GM12878 (cell line): Measurements from ENCODE around the gene NUDCD3. TPM values are rescaled to one million over a fixed set of nuclear protein-coding genes. Genes with fewer than 3 reads are reported as not detected.

Source experiments
- ATAC-seq: fragments of 200-7000 bp; cut with Tn5 transposase; 3 replicates; pipeline ENCODE4 v1.9.1; 2020; ENCODE audit warnings: mild to moderate bottlenecking, moderate library complexity
- BruUV-seq: library from RNA; stranded (reverse); fragments of 400-500 nt; replicated peaks from 2 replicates; lab custom pipeline; 2021; lab: Mats Ljungman, UMichigan
- CTCF ChIA-PET: fragments of 300-600 bp; sonication (Branson Sonifier 250); formaldehyde crosslinking; extraction: SDS; loops from one replicate; lab custom pipeline; 2021; ENCODE audit warnings: inconsistent platforms; lab: Yijun Ruan, JAX
- POLR2A ChIA-PET: fragments of 350-600 bp; formaldehyde crosslinking; extraction: SDS; loops from one replicate; lab custom pipeline; 2021; ENCODE audit warnings: inconsistent platforms; lab: Charles Lee
- RAD21 ChIA-PET: fragments of 300-600 bp; sonication (Branson Sonifier 250); formaldehyde crosslinking; loops from one replicate; lab custom pipeline; 2023; ENCODE audit warnings: antibody characterized with exemption; ENCODE audit not compliant: unreplicated experiment; lab: Charles Lee
- SMC1A ChIA-PET: fragments of 300-600 bp; sonication (Branson Sonifier 250); formaldehyde crosslinking; loops from one replicate; lab custom pipeline; 2023; ENCODE audit not compliant: unreplicated experiment, uncharacterized antibody; lab: Charles Lee
- DNase-seq: peaks from one replicate; pipeline ENCODE4 v3.0.0-alpha.2; 2011; ENCODE audit warnings: low read depth, low spot score
- FAIRE-seq: peaks from 3 replicates; lab custom pipeline; 2011; peaks lifted over from hg19 to GRCh38; lab: Jason Lieb, UNC
- H2AFZ ChIP-seq: 2 replicates; pipeline ENCODE4 v1.6.0; 2011; ENCODE audit warnings: low read depth, low read length, control low read depth; ENCODE audit not compliant: control insufficient read depth
- H3K27ac ChIP-seq: 2 replicates; pipeline ENCODE4 v1.5.1; 2011; ENCODE audit warnings: control low read depth; ENCODE audit not compliant: control insufficient read depth, insufficient read depth
- H3K27me3 ChIP-seq, 2 experiments: replicated peaks in 1 of 2; 2 replicates each; pipeline versions ENCODE4 v1.6.0 to v1.6.1; 2011; ENCODE audit warnings: low read length in 1 of 2; ENCODE audit not compliant: control insufficient read depth in 2 of 2, insufficient read depth in 2 of 2
- H3K36me3 ChIP-seq, 2 experiments: 2 replicates each; pipeline ENCODE4 v1.5.1; 2011; ENCODE audit warnings: low read length in 1 of 2; ENCODE audit not compliant: control insufficient read depth in 2 of 2, insufficient read depth in 2 of 2
- H3K4me1 ChIP-seq: 2 replicates; pipeline ENCODE4 v1.6.1; 2011; ENCODE audit warnings: mild to moderate bottlenecking, low read length, moderate library complexity, mixed read lengths; ENCODE audit not compliant: control insufficient read depth, insufficient read depth
- H3K4me2 ChIP-seq: 2 replicates; pipeline ENCODE4 v1.6.0; 2011; ENCODE audit warnings: control low read depth; ENCODE audit not compliant: control insufficient read depth, insufficient read depth
- H3K4me3 ChIP-seq: fragments of 200-600 bp; sonication (generic); 2 replicates; pipeline ENCODE4 v1.5.1; 2016
- H3K79me2 ChIP-seq: 2 replicates; pipeline ENCODE4 v1.6.0; 2011; ENCODE audit warnings: low read length; ENCODE audit not compliant: control insufficient read depth, insufficient read depth
- H3K9ac ChIP-seq: 2 replicates; pipeline ENCODE4 v1.8.0; 2011; ENCODE audit warnings: low read length, control low read depth, mixed read lengths; ENCODE audit not compliant: control insufficient read depth, insufficient read depth
- H3K9me3 ChIP-seq: replicated peaks from 3 replicates; pipeline ENCODE4 v1.5.1; 2011; ENCODE audit warnings: mild to moderate bottlenecking, low read length; ENCODE audit not compliant: control insufficient read depth, insufficient read depth
- H4K20me1 ChIP-seq: 2 replicates; pipeline ENCODE4 v1.6.0; 2011; ENCODE audit not compliant: control insufficient read depth, insufficient read depth
- ASH2L ChIP-seq: fragments of 300-600, 200-600 bp; sonication (generic); IDR thresholded peaks from 2 replicates; pipeline ENCODE4 v1.6.1; 2017; ENCODE audit warnings: low read depth, mild to moderate bottlenecking, borderline replicate concordance
- ATF7 ChIP-seq: fragments of 450-650 bp; IDR thresholded peaks from 2 replicates; pipeline ENCODE4 v1.6.1; 2016; ENCODE audit warnings: low read depth, mild to moderate bottlenecking
- BRCA1 ChIP-seq: IDR thresholded peaks from 2 replicates; pipeline ENCODE4 v1.6.1; 2011; ENCODE audit warnings: low read depth, low read length, improper control_type of control experiment
- CBX5 ChIP-seq: sonication (generic); IDR thresholded peaks from 2 replicates; pipeline ENCODE4 v1.6.1; 2016; ENCODE audit warnings: low read depth, moderate library complexity, mild to moderate bottlenecking, inconsistent platforms
- E2F8 ChIP-seq: fragments of 450-650 bp; IDR thresholded peaks from 2 replicates; pipeline ENCODE4 v1.6.1; 2018; ENCODE audit warnings: mild to moderate bottlenecking, low read depth, moderate library complexity; ENCODE audit not compliant: partially characterized antibody
- IKZF1 ChIP-seq: fragments of 450-650 bp; conservative IDR thresholded peaks from 2 replicates; pipeline ENCODE4 v1.6.1; 2017; ENCODE audit warnings: antibody characterized with exemption, mild to moderate bottlenecking
- MEF2B ChIP-seq: fragments of 450-650 bp; IDR thresholded peaks from 2 replicates; pipeline ENCODE4 v1.6.1; 2018; ENCODE audit warnings: mild to moderate bottlenecking, moderate library complexity; ENCODE audit not compliant: partially characterized antibody, poor library complexity, severe bottlenecking
- NFXL1 ChIP-seq: fragments of 450-650 bp; IDR thresholded peaks from 2 replicates; pipeline ENCODE4 v1.6.1; 2017; ENCODE audit warnings: antibody characterized with exemption, mild to moderate bottlenecking, borderline replicate concordance
- NR2C2 ChIP-seq: IDR thresholded peaks from 2 replicates; pipeline ENCODE4 v1.6.1; 2011; ENCODE audit warnings: borderline replicate concordance, low read depth; ENCODE audit not compliant: control insufficient read depth, insufficient read length
- PAX5 ChIP-seq: IDR thresholded peaks from 2 replicates; pipeline ENCODE4 v1.6.1; 2011; ENCODE audit warnings: low read depth, low read length, borderline replicate concordance
- POLR2AphosphoS5 ChIP-seq: IDR thresholded peaks from 2 replicates; pipeline ENCODE4 v1.6.1; 2011; ENCODE audit warnings: mild to moderate bottlenecking, low read length, inconsistent platforms
- SPI1 ChIP-seq: IDR thresholded peaks from 2 replicates; pipeline ENCODE4 v1.6.1; 2011; ENCODE audit warnings: low read depth, mild to moderate bottlenecking, low read length, moderate library complexity, borderline replicate concordance; ENCODE audit not compliant: insufficient read depth
- STAT1 ChIP-seq: fragments of 450-650 bp; conservative IDR thresholded peaks from 2 replicates; pipeline ENCODE4 v1.6.1; 2014; ENCODE audit warnings: antibody characterized with exemption, mild to moderate bottlenecking
- ZBTB4 ChIP-seq: fragments of 450-650 bp; formaldehyde crosslinking; IDR thresholded peaks from 2 replicates; pipeline ENCODE4 v1.4.0; 2022; ENCODE audit warnings: mild to moderate bottlenecking, moderate library complexity
- ZBTB40 ChIP-seq: fragments of 450-650 bp; IDR thresholded peaks from 2 replicates; pipeline ENCODE4 v1.6.1; 2016; ENCODE audit warnings: mild to moderate bottlenecking, moderate library complexity, borderline replicate concordance
- WGBS: methylation state at CpG from one replicate; pipeline ENCODE4 v1.1.6; 2016; ENCODE audit warnings: low lambda C conversion rate; ENCODE audit not compliant: insufficient replicate concordance, insufficient coverage; ENCODE audit errors: missing lambda C conversion rate; 5-methylcytosine and 5-hydroxymethylcytosine counted together
- in situ Hi-C: fragments of 300-500 bp; cut with MboI; formaldehyde crosslinking; loops from 9 replicates; pipeline ENCODE4 v1.14.3; 2018; ENCODE audit warnings: mixed read lengths
- intact Hi-C: fragments of 100-400 bp; cut with micrococcal nuclease; formaldehyde crosslinking; loops from one replicate; pipeline ENCODE4 v1.14.2; 2022; ENCODE audit not compliant: unreplicated experiment
- polyA plus RNA-seq, 11 experiments: library from polyadenylated mRNA; depleted of rRNA in 4 of 11; unstranded in 6 of 11; stranded (reverse) in 5 of 11; fragments of >200 nt; fragmentation: Nextera tagmentation in 4 of 11; fragmentation: Illumina TruSeq in 1 of 11; extraction: Ambion mirVana in 4 of 11; extraction: Trizol in 1 of 11; gene quantifications; 1 replicate in 1 of 11; 2 replicates in 10 of 11; pipeline versions ENCODE4 v1.2.1 to v1.2.3, GENCODE V29; 2011 to 2016; ENCODE audit warnings: inconsistent platforms in 2 of 11, missing spikeins in 2 of 11, low read depth in 1 of 11
- total RNA-seq, 4 experiments: library from RNA; depleted of rRNA in 3 of 4; stranded (reverse); fragments of >200 nt in 3 of 4; fragmentation: Illumina TruSeq in 1 of 4; extraction: Trizol in 1 of 4; gene quantifications; 2 replicates each; pipeline versions ENCODE4 v1.2.1 to v1.2.3, GENCODE V29; 2013 to 2021

The NUDCD3 gene
- total and polyA plus RNA-seq, 10 of the 15 experiments (the other 5 are each of a cell fraction or from before 2014, with no cell fraction given): 25.0 to 89.8 (median 46.4) TPM

GRCh38 chr7:44537442-44537841 is 47.0 kb upstream of the NUDCD3 start:
- no TSS peak for BruUV-seq
- Histone ChIP-seq H3K79me2 (no peaks in the 10 kb centered on the region), H3K4me2 (no peak overlapping the region), H3K4me1 (no peaks in the 10 kb centered on the region), H3K9me3 (no peaks in the 10 kb centered on the region), H3K9ac (no peak overlapping the region), H3K36me3 (no peaks in the 10 kb centered on the region), H2AFZ (no peak overlapping the region), H3K4me3 (no peak overlapping the region), H3K27ac (no peak overlapping the region), H3K27me3 (no peaks in the 10 kb centered on the region; a peak in 1 of 4 replicates), H4K20me1 (no peaks in the 10 kb centered on the region)
- DNase-seq (no peak), ATAC-seq (no peak), FAIRE-seq (no peak)
- SMC1A ChIA-PET: no interaction called here
- POLR2A ChIA-PET: no interaction called here
- CTCF ChIA-PET: interaction anchor here (0.6 to 4.5 kb wide), 4 partner anchors 18 to 92 kb away, joined by 3 to 28 read pairs (median 3); partner anchors contain the start of gene NUDCD3
- in situ Hi-C loops (no loop called here), intact Hi-C loops (no loop called here)
- 64% methylated on average over 6 of the region's 6 CpGs for whole genome bisulfite sequencing
- RAD21 ChIA-PET: no interaction called here
- TF ChIP-seq NR2C2 (no peak), MEF2B (no peak), ZBTB40 (no peak), CBX5 (no peak), ZBTB4 (no peak), ASH2L (no peak), IKZF1 (no peak), NFXL1 (no peak), SPI1 (no peak), STAT1 (no peak), BRCA1 (no peak), E2F8 (no peak), ATF7 (no peak), PAX5 (no peak), POLR2AphosphoS5 (no peak)
